HG03064 (cell line): Measurements from ENCODE around the gene CARD10.

Experiments used
- ATAC-seq: cut with Tn5 transposase; IDR thresholded peaks from one replicate; pipeline ENCODE4 v1.9.1; 2021; ENCODE audit warnings: low read depth; ENCODE audit not compliant: unreplicated experiment

CARD10 gene

GRCh38 chr22:37443086-37443485 lies 76.1 kb downstream of the CARD10 start:
- ATAC-seq: no peak

GRCh38 chr22:37442537-37442936 lies 76.7 kb downstream of the CARD10 start:
- ATAC-seq: no peak

- no peak for ATAC-seq
Observed at GRCh38 chr22:37442135-37442534, 77.1 kb downstream of the CARD10 start.

GRCh38 chr22:37440875-37441274 lies 78.3 kb downstream of the CARD10 start:
- ATAC-seq: no peak
